NCI-H2171 treated with DMSO at 0.1 percent for 48 hours (cell line): ENCODE results near the gene SLC35A5.
A peak's percentile ranks its signal among the peaks of the same experiment; 100 is the strongest.

Experiments
- DNase-seq: peaks from one replicate; lab custom pipeline; 2025; lab: John Stamatoyannopoulos, UW

Gene SLC35A5

DNA sequence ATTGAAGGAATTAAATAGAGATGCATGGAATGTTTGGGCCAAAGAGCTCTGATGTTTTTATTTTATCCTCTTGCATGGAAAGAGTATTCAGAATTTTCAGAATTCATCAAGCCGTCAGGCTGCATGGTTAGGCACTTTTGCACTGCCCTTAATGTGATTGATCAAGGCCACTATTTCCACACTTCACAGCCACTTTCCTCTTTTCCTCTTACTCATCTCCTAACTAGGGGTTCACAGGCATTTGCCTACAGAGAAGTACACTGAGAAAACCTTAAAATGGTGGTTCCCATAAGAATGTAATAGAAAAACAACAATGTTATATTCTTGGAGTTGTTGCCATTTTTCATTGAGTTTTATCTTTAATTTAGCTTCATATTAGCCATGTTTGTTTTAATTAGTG lies 10.9 kb downstream of the SLC35A5 start:
- DNase-seq: no peak

GRCh38 chr3:112579232-112579631 lies 17.4 kb downstream of the SLC35A5 start:
- DNase-seq: no peak

DNA sequence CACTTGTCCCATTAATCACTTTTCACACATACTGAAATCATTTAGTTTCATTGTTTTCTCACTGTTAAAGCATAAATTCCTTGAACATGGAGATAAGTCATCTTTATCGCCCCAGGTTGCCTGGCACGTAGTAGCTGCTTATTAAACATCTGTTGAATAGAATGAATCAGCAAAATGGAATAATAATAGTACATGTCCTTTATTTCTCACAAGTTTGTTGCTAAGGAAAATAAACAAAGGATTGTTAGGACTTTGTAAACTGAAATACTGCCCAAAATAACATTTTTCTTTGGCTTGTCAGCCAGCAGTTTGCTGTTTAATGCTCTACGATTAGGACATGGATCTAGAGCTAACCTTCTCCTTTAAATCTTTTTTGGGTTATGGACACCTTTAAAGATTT lies 17.9 kb downstream of the SLC35A5 start:
- DNase-seq: no peak

DNA sequence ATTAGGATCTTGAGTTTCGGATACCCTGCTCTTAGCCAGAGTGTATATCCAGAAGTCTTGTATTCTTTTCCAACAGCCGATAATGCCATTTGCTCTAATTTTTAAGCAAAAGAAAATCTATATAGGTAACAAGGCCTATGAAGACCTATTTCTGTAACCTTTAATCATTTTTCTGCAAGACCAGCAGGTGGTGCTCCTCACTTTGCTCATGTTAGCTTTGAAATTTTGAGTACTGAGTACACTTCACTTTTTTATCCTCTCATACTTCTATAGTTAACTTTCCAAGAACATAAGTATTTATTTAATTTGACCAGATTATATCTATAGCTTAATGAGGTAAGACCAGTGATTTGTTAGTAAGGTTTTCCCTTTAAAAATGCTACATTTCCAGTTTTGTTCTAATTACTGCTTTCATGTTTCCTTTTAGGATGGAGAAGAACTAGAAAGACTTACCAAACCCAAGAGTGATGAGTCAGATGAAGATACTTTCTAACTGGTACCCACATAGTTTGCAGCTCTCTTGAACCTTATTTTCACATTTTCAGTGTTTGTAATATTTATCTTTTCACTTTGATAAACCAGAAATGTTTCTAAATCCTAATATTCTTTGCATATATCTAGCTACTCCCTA lies 20.5 kb downstream of the SLC35A5 start:
- peak; percentile 66 for DNase-seq

DNA sequence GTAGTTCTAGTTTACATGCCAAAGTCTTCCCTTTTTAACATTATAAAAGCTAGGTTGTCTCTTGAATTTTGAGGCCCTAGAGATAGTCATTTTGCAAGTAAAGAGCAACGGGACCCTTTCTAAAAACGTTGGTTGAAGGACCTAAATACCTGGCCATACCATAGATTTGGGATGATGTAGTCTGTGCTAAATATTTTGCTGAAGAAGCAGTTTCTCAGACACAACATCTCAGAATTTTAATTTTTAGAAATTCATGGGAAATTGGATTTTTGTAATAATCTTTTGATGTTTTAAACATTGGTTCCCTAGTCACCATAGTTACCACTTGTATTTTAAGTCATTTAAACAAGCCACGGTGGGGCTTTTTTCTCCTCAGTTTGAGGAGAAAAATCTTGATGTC lies 21.3 kb downstream of the SLC35A5 start:
- no peak for DNase-seq

DNA sequence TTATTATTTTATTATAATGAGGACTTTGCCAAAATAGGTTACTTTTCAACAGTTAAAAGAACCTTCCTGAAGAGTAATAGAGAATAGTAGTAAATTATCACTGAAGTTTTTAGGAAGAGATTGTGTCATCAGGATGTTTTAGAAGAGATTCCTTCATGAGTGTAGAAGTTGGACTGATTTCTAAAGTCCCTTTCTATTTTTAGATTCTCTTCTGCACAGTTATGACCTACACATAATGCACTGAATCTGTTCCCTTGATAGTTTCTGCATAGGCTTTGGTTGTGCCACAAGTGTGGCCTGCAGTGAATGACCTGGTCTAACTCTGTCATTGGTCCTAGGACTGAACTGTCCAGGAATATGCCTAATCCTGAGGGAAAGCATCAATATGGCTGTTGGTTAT lies 23.9 kb downstream of the SLC35A5 start:
- no peak for DNase-seq

DNA sequence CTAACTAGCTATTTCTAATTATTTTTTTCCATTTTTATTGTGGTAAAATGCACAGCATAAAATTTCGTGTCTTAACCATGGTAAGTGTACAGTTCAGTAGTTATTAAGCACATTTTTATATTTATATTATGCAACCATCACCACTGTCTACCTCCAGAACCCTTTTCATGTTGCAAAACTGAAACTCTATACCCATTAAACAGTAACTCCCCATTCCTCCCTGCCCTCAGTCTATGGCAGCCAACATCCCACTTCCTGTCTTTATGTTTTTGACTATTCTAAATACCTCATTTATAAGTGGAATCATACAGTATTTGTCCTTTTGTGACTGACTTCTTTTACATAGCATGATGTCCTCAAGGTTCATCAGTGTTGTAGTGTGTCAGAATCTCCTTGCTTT lies 25.5 kb downstream of the SLC35A5 start:
- DNase-seq: no peak

DNA sequence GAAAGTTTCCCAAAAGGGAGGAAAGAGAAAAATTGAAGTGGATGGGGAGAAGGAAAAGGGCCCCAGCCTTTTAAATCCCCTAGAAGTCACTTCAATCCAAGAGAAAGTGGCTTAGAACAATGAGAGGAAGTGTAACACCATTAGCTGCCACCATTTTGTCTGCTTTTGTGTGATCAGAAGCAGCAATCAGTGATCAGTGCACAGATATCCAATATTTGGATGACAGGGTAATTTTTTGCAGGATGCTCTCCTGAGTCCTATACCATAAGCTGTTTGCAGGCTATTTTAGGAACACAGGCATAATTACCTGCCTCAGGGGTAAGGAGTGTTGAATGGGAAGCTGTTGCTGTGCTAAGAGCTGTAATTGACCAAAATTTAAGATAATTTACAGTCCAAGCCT lies 31.4 kb downstream of the SLC35A5 start:
- no peak for DNase-seq

GRCh38 chr3:112594856-112595255 lies 33.0 kb downstream of the SLC35A5 start:
- no peak for DNase-seq

DNA sequence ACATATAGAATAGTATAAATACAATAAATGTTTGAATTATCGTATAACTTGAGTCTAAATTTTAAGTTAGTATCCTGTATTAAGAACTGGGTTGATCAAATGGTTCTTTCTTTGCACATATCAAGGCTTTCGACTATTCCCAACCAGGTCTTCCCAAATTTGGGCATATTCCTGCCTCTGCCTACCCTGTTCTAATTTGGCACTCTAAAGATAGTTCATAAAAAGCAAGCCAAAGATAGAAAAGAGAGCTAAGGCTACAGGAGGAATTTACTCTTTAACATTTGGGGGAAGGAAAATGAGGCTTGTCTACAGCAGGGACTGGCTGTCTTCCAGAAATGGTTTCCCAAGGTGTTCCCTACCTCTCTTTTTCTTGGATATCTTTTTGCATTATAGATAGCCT lies 36.1 kb downstream of the SLC35A5 start:
- no peak for DNase-seq

GRCh38 chr3:112598731-112599130 lies 36.9 kb downstream of the SLC35A5 start:
- no peak for DNase-seq

DNA sequence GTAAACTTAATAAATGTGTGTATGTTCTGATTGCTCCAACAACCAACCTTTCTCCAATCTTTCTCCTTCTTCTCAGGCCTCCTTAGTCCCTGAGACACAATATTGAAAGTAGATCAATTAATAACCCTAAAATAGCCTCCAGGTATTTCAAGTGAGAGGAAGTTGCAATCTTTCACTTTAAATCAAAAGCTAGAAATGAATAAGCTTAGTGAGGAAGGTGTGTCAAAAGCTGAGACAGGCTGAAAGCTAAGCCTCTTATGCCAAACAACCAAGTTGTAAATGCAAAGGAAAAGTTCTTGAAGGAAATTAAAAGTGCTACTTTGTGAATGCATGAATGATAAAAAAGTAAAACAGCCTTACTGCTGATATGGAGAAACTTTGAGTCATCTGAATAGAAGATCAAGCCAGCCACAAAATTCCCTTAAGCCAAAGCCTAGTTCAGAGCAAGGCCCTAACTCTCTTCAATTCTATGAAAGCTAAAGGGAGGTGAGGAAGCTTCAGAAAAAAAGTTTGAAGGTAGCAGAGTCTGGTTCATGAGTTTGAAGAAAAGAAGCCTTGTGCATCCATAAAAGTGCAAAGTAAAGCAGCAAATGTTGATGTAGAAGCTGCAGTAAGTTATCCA lies 40.5 kb downstream of the SLC35A5 start:
- no peak for DNase-seq

DNA sequence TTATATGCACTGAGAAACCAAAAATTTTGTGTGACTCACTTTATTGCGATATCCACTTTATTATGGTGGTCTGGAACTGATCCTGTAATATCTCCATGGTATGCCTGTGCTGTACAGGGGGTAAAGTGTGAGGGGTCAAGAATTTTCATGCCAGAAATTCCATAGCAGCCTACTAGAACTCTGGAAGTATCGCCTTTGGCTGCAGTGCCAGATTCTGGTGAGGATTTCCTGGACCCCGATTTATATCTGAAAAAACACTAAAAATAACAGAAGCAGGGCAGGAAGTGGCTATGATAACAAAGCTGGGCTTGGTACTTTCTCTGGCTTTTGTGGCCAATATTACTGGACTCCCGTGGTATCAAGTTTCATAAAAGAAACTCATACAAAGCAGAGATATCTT lies 42.7 kb downstream of the SLC35A5 start:
- DNase-seq: no peak

- peak; percentile 67 for DNase-seq
These were observed 43.4 kb downstream of the SLC35A5 start for GRCh38 chr3:112605285-112605684.

DNA sequence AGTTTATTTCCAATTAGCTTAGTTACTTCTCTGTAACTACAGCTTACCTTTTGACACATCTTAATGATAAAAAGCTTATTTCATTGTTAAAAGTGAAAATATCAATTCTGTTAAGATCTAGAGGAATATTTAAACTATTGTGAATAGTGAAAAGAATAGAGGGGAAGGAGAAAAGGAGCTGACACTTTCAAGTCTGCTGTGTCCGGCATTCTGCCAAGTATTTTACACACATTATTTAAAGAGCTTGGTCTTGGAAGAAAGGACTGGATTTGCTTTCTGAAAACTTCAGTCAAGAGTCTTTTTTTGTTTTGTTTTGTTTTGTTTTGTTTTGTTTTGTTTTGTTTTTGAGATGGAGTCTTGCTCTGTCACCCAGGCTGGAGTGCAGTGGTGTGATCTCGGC lies 44.3 kb downstream of the SLC35A5 start:
- no peak for DNase-seq

DNA sequence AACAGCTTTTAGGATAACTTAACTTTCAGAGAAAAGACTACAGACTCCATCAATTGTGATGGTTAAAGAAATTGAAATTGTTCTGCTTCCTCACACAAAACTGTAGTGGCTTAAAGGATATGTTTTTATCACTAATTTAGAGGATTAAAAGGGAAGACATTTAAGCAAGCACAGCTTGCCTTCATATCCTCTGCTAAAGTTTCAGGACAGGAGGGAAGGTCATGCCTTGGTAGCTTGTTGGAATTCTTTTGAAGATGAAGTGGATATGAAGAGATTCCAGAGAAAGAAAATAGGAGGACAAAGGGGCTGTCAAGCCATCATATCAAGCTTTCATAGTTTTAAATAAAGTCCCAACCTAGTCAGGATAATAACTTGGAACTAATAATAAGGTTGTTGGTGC lies 46.0 kb downstream of the SLC35A5 start:
- DNase-seq: no peak

- no peak for DNase-seq
These were observed 48.3 kb downstream of the SLC35A5 start for GRCh38 chr3:112610121-112610520.

DNA sequence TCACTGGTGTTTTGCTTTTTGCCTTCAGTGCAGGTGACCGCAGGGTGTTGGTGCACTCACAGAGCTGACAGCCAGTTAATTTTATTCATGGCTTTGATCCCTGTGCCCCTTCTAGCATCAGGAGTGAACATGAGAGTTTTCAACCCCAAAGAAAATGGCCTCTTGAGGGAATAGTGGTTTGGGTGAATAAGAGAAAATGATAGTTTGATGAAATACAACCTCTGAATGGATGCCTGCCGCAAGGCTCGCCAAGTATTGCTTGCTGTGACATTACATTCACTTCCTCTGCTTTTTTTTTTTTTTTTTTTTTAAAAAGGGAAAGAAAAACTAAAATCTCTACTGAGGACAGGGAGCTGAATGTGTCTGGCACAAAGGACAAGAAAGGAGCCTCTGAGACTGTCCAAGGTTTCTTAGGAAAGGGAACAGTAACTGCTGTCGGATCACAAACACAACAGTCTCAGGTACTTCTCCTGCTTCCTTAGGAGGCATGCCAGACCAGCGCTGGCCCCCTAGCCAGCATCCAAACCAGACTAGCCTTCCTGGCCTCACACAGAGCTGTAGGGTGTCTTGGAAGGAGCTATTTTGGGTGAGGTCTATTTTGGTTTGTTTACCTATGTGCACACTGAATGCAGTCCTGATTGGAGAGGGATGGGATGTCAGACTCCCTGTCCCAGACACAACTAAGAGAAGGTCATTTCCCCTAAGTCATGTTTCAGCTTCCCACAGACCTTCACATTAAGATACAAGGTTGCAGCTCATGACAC lies 50.1 kb downstream of the SLC35A5 start:
- no peak for DNase-seq

- DNase-seq: no peak
These were observed 54.3 kb downstream of the SLC35A5 start for GRCh38 chr3:112615989-112616731.

- no peak for DNase-seq
These were observed 55.4 kb downstream of the SLC35A5 start for GRCh38 chr3:112617285-112617684.

- DNase-seq: no peak
These were observed 57.5 kb downstream of the SLC35A5 start for GRCh38 chr3:112619295-112619694.

- DNase-seq: no peak
These were observed 61.4 kb downstream of the SLC35A5 start for GRCh38 chr3:112623213-112623612.

- DNase-seq: no peak
These were observed 61.9 kb downstream of the SLC35A5 start for GRCh38 chr3:112623717-112624116.
